Mesangial cell (primary cell): Measurements from ENCODE around the gene EEF1AKMT4. TPM values are rescaled to one million over a fixed set of nuclear protein-coding genes. Genes with fewer than 3 reads are reported as not detected.

Experiments
- total RNA-seq: library from RNA; depleted of rRNA; stranded (reverse); fragments of >200 nt; gene quantifications from 2 replicates; pipeline ENCODE4 v1.2.3, GENCODE V29; 2015

EEF1AKMT4 gene
- 6.2 and 7.2 TPM in 2 replicates for total RNA-seq

GRCh38 chr3:184249412-184250166, at the start of gene EEF1AKMT4:
Gene EEF1AKMT4, plus strand, starts transcription at chr3:184249672. Its CDS starts 23 bp downstream, at chr3:184249695.

GRCh38 chr3:184229394-184230080, 19.9 kb upstream of the EEF1AKMT4 start, which contains the start of gene VWA5B2:
Gene VWA5B2, plus strand, starts transcription at chr3:184229585. Its CDS starts 944 bp downstream, at chr3:184230529.

DNA sequence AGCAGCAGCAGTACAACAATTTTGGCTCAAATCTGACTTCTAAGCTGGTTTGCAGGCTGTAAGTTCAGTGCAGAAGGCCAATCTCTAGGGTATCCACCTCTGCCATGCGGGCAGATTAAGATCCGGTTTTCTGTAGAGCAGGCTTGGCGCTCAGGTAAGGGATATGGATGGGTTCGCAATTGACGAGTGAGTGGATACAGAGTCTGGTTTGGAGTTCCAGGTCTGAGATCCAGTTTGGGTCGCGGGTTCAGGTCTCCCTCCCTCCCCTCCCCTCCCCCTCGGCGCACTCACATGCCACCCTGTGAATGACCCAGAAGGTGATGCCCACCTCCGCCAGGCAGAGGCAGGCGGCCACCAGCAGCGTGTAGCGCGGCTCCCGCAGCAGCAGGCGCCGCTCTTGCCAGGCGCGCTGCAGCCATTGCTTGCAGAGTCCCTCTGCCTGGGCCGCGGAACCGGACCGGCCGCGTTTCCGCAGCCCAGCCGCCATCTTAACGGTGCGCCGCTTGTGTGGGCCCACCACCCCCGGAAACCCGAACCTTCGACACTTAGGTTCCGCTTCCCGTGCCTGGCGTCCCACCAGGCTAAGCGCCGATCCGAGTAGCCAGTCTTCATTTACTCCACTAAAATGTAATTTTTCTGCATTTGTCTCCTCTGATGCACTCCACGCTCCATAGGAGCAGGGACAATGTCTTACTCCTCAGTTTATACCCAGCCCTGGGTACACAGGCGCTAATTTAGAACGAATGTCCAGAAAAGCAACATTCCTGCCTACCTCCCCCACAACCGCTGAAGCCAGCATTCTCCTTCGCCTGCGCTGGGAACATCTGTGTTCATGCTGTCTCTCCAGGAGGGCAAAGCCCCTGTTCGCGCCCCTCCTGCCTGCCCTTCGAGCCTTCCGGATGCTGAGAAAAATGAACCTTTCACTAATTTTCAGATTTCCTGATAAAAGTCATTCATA, 739 bp upstream of the EEF1AKMT4 start, which contains the start of gene ALG3:
Gene ALG3, minus strand, starts transcription at position 509 of the 958 bp plus-strand sequence. Its CDS starts 22 bp downstream, at position 487.

DNA sequence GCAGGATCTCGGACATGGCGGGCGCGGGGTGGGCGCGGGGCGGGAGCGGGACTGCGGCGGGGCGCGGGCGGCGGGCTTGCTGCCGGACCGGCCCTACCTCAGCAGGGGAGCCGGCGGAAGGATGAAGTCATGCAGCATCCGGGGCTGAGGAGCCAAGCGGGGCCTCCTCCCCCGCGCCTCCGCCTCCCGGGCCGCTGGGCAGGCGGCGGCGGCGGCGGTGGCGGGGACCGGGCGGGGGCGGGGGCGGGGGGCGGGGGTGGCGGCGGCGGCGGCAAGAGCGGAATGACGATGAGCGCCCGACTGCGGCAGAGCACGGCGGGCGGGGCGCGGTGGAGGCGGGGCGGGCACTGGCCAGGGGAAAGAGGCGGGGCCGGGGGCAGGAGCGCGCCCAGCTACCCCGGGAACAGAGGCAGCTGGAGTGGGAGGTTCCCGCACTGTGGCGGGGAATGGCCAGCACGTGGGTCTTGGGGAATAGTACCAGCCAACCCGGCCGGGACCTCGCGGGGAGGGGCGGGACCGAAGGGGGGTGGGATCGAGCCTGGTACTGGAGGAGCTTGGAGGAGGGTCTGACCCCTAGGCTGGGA, 11.9 kb downstream of the EEF1AKMT4 start, which contains the start of gene CAMK2N2:
Gene CAMK2N2, minus strand, starts transcription at position 284 of the 584 bp plus-strand sequence. Its CDS starts 268 bp downstream, at position 16.

DNA sequence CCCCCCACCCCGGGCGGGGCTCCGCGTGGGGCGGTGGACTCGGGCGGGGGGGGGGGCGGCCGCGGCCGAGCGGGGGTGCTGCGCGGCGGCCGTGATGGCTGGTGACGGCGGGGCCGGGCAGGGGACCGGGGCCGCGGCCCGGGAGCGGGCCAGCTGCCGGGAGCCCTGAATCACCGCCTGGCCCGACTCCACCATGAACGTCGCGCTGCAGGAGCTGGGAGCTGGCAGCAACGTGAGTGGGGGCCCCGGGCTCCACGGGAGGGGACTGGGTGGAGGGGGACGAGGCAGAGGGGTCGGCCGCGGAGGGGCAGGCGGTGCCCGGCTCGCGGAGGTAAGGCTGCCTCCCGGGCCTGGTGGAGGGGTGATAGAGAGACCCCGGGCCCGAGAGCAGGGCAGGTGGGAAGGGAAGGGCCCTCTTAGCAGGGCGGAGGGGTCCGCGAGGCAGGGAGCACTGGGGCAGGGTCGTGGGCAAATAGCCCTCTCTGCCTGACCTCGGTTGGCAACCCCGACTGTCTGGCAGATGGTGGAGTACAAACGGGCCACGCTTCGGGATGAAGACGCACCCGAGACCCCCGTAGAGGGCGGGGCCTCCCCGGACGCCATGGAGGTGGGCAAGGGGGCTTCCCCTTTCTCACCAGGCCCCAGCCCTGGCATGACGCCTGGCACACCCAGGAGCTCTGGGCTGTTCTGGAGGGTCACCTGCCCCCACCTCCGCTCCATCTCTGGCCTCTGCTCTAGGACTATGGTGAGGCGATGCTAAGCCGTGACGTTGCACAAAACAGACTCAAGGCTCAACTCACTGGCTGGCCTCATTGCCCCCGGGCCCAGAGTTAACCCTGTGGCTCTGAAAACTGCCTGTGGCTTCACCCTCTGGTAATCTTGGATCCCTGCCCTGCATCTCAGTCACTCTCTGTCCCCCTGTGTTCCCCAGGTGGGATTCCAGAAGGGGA, 26.8 kb downstream of the EEF1AKMT4 start, which contains the start of gene ECE2:
Gene ECE2, plus strand, starts transcription at position 62 of the 950 bp plus-strand sequence. Its CDS starts 132 bp downstream, at position 194.

DNA sequence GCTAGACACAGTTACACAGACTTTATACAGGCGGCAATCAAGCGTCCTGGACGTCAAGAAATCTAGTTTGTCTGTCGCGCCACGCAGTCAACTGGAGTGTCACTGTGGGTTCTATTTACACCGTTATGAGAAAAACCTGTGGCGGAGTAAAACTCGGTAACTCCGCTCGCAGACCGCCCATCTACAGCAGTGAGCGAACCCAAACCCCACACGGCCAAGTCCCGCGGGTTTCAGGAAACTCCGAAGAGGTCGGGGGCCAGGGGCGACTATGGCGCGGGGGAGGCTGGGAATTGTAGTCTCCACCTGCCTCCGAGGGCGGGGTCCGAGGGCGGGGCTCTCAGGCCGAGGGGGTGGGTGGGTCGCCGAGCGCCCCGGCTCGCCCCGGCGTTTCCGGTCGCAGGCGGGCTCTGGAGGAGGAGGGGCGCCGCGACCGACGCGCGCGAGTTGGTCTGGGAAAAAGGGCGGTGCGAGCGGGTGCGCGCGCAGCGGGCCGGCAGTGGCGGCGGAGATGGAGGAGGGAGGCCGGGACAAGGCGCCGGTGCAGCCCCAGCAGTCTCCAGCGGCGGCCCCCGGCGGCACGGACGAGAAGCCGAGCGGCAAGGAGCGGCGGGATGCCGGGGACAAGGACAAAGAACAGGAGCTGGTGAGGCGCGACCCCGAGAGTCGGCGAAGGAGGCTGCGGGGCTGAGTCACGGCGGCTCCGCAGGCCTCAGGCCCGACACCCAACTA, 49.5 kb downstream of the EEF1AKMT4 start, which contains the start of gene PSMD2:
Gene PSMD2, plus strand, starts transcription at position 483 of the 729 bp plus-strand sequence. Its CDS starts 26 bp downstream, at position 509.

Other genes with a start within 250 kb of the EEF1AKMT4 start
- 7.0 and 12.7 TPM in 2 replicates for gene ABCC5, start 231.8 kb upstream of the EEF1AKMT4 start, total RNA-seq
- gene HTR3D, start 217.9 kb upstream of the EEF1AKMT4 start, total RNA-seq, result not detected in 2 replicates
- not detected in 2 replicates for gene HTR3C, start 196.6 kb upstream of the EEF1AKMT4 start, total RNA-seq
- not detected in 2 replicates for gene HTR3E, start 152.6 kb upstream of the EEF1AKMT4 start, total RNA-seq
- 21.8 and 30.5 TPM in 2 replicates for gene EIF2B5, start 114.3 kb upstream of the EEF1AKMT4 start, total RNA-seq
- 42.0 and 79.0 TPM in 2 replicates for gene DVL3, start 94.3 kb upstream of the EEF1AKMT4 start, total RNA-seq
- gene AP2M1, start 74.8 kb upstream of the EEF1AKMT4 start, total RNA-seq, result 383 and 406 TPM in 2 replicates
- gene ABCF3, start 63.5 kb upstream of the EEF1AKMT4 start, total RNA-seq, result 40.4 and 79.1 TPM in 2 replicates
- 0.13 TPM in 1 of 2 replicates, not detected in the other for gene VWA5B2, start 20.1 kb upstream of the EEF1AKMT4 start, total RNA-seq
- 64.1 and 67.6 TPM in 2 replicates for gene ALG3, start 710 bp upstream of the EEF1AKMT4 start, total RNA-seq
- 0.16 and 0.38 TPM in 2 replicates for gene CAMK2N2, start 11.9 kb downstream of the EEF1AKMT4 start, total RNA-seq
- gene ECE2, start 26.4 kb downstream of the EEF1AKMT4 start, total RNA-seq, result not detected in 2 replicates
- gene PSMD2, start 49.6 kb downstream of the EEF1AKMT4 start, total RNA-seq, result 278 and 988 TPM in 2 replicates
- 314 and 479 TPM in 2 replicates for gene EIF4G1, start 64.9 kb downstream of the EEF1AKMT4 start, total RNA-seq
- gene FAM131A, start 87.9 kb downstream of the EEF1AKMT4 start, total RNA-seq, result 15.6 and 19.6 TPM in 2 replicates
- gene CLCN2, start 111.9 kb downstream of the EEF1AKMT4 start, total RNA-seq, result 3.9 and 4.1 TPM in 2 replicates
- gene POLR2H, start 112.0 kb downstream of the EEF1AKMT4 start, total RNA-seq, result 50.3 and 105 TPM in 2 replicates
- not detected in 2 replicates for gene THPO, start 128.5 kb downstream of the EEF1AKMT4 start, total RNA-seq
- under 0.01 and 0.13 TPM in 2 replicates for gene CHRD, start 130.4 kb downstream of the EEF1AKMT4 start, total RNA-seq